ENCODE data around the gene STX10.
A peak's percentile ranks its signal among the peaks of the same experiment; 100 is the strongest.
"Not testable (repeated sequence)": the region's sequence is repeated elsewhere in the genome, so short reads cannot be mapped to it uniquely, and the experiment has no call there.

Gene STX10

DNA sequence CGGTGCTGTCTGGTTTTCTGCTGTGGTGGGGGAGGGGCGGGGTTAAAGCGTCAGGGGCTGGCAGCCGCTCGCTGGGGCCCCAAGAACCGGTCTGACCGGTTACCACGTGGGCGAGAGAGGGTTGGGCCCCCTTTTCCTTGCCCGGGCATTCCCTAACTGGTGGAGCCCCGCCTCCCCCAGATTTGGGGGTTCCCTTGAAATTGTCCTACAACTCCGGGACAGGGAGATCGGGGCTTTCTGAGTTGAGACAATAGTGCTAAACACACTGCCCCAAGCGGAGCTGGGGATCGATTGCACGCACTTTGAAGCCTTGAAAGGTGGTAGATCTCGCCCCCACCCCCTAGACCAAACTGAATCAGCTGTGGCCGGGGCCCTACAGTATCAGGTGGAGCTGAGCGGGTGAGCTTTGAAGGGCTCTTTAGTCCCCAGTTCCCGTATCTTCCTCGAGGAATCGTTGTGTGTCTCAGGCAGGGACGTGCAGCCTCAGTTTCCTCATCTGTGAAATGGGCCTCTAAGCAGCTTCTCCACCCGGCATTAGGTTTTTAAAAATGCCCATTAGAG, 4.8 kb upstream of the STX10 start:
- Mint-ChIP-seq H3K4me3 (peak overlapping the region; percentile 84), H3K27me3 (no peaks in the 10 kb centered on the region), H3K9me3 (no peaks in the 10 kb centered on the region), H3K4me1 (peaks cover 35% of the 10 kb centered on the region), H3K27ac (peak overlapping the region; percentile 96), H3K36me3 (peaks cover 13% of the 10 kb centered on the region)
- DNase-seq (ENCODE audit: low spot score in 2 of 2) (peak; percentile 72 to 78), ATAC-seq (ENCODE audit: low read depth) (peak; percentile 18)

DNA sequence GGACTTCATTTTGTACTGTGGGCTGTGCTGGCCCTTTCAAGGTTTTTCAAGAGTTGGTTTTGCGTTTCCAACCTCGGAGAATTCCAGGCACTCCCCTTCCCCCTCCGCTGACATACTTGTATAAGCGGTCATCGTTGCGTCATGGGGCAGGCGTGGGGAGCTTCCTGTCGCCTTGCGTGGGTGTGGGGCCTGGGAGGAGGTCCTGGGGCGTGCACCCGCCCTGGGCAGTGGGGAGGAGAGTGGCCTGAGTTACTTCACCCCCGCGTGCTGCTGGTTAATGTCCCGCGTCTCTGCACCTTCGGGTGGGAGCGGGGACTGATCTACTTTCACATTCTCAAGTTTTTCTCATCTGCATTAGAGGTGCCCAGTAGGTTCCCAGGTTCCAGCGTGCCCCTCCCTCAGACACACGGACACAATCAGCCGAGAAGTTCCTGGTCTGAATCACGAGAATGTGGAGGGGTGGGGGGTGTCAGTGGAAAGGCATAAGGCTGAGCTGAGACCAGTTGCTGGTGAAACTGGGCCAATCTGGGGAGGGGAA, 4.1 kb upstream of the STX10 start:
- H3K4me1 Mint-ChIP-seq: peaks cover 37% of the 10 kb centered on the region
- H3K4me3 Mint-ChIP-seq: peak overlapping the region; percentile 84
- no peaks in the 10 kb centered on the region for H3K9me3 Mint-ChIP-seq
- H3K27ac Mint-ChIP-seq: peak overlapping the region; percentile 96
- ATAC-seq (ENCODE audit: low read depth) (no peak), DNase-seq (ENCODE audit: low spot score in 2 of 2) (peak; percentile 33 to 44)
- H3K36me3 Mint-ChIP-seq: peaks cover 13% of the 10 kb centered on the region
- H3K27me3 Mint-ChIP-seq: no peaks in the 10 kb centered on the region

DNA sequence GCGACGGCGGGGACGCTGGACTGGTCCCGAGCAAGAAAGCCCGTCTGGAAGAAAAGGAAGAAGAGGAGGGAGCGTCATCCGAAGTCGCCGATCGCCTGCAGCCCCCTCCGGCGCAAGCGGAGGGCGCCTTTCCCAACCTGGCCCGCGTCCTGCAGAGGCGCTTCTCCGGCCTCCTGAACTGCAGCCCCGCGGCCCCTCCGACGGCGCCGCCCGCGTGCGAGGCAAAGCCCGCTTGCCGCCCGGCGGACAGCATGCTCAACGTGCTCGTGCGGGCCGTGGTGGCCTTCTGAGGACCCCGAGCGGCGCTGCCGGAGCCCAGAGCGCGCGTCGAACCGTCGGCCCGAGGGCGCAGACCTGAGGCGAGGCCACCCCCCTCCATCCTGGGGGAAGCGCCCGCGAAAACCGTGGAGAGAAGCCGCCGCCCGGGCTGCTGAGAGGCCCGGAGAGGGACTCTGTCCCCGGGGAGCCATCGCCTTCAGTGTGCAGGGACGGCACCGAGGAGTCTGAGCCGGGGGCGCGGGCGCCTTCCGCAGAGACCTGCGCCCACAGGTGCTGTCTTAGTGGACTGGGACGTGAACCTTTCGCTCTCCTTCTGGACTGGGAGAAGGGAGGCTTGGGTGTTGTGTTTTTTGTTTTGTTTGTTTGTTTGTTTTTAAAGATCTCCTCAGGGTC, 3.5 kb upstream of the STX10 start:
- DNase-seq (ENCODE audit: low spot score in 2 of 2) (peak in 1 of 2 donors; percentile 47), ATAC-seq (ENCODE audit: low read depth) (no peak)
- H3K4me1 Mint-ChIP-seq: peaks cover 43% of the 10 kb centered on the region
- H3K4me3 Mint-ChIP-seq: peak overlapping the region; percentile 84
- peak overlapping the region; percentile 96 for H3K27ac Mint-ChIP-seq
- no peaks in the 10 kb centered on the region for H3K27me3 Mint-ChIP-seq
- H3K36me3 Mint-ChIP-seq: peaks cover 13% of the 10 kb centered on the region
- no peaks in the 10 kb centered on the region for H3K9me3 Mint-ChIP-seq

GRCh38 chr19:13152974-13153568, 2.9 kb upstream of the STX10 start:
- Mint-ChIP-seq H3K9me3 (no peaks in the 10 kb centered on the region), H3K4me3 (peak overlapping the region; percentile 84), H3K27ac (peak overlapping the region; percentile 96), H3K4me1 (peaks cover 42% of the 10 kb centered on the region), H3K27me3 (no peaks in the 10 kb centered on the region), H3K36me3 (peaks cover 13% of the 10 kb centered on the region)
- ATAC-seq (ENCODE audit: low read depth) (peak; percentile 25), DNase-seq (ENCODE audit: low spot score in 2 of 2) (peak; percentile 100)

GRCh38 chr19:13152356-13152973, 2.3 kb upstream of the STX10 start:
- H3K27me3 Mint-ChIP-seq: no peaks in the 10 kb centered on the region
- no peak for DNase-seq (ENCODE audit: low spot score in 2 of 2)
- peaks cover 37% of the 10 kb centered on the region for H3K4me1 Mint-ChIP-seq
- peak; percentile 6 for ATAC-seq (ENCODE audit: low read depth)
- peak overlapping the region; percentile 84 for H3K4me3 Mint-ChIP-seq
- H3K27ac Mint-ChIP-seq: peak overlapping the region; percentile 96
- H3K9me3 Mint-ChIP-seq: no peaks in the 10 kb centered on the region
- peaks cover 13% of the 10 kb centered on the region for H3K36me3 Mint-ChIP-seq

- Mint-ChIP-seq H3K27me3 (no peaks in the 10 kb centered on the region), H3K27ac (peak overlapping the region; percentile 96), H3K36me3 (peaks cover 13% of the 10 kb centered on the region), H3K9me3 (no peaks in the 10 kb centered on the region), H3K4me3 (peak overlapping the region; percentile 84), H3K4me1 (peaks cover 36% of the 10 kb centered on the region)
- ATAC-seq (ENCODE audit: low read depth): peak; percentile 33
- DNase-seq (ENCODE audit: low spot score in 2 of 2): peak; percentile 90
Observed at GRCh38 chr19:13151605-13152355, 1.6 kb upstream of the STX10 start.

- Mint-ChIP-seq H3K4me3 (peak overlapping the region; percentile 84), H3K27ac (peak overlapping the region; percentile 96), H3K27me3 (no peaks in the 10 kb centered on the region), H3K36me3 (peaks cover 13% of the 10 kb centered on the region), H3K9me3 (no peaks in the 10 kb centered on the region), H3K4me1 (peaks cover 30% of the 10 kb centered on the region)
- ATAC-seq (ENCODE audit: low read depth) (no peak), DNase-seq (ENCODE audit: low spot score in 2 of 2) (peak in 1 of 2 donors; percentile 42)
Observed at GRCh38 chr19:13150931-13151604, 893 bp upstream of the STX10 start.

DNA sequence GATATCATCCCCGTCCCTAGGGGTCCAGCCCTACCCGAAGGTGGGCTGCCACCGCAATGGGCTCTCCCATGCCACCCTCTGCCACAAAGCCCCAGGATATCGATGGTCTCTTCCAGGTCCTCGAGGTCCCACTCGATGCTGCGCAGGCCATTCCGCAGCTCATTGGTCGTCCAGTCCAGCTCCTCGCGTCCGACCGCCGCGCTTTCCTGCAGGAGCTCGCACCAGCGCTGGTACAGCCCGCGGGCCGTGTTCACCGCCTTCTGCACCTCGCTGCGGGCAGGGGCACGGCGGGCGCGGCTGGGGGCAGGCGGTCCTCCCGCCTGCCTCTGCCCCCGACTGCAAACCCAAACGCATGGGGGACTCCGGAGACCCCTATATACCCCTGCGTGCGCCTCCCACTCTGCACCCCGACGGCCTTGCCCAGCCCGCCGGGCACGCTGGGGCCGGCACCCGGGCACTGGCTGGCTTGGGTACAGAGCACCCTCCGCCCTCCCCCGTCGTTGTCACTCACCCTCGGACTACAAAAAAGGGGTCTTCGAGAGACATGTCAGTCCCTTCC, 468 bp downstream of the STX10 start:
- Mint-ChIP-seq H3K36me3 (peaks cover 11% of the 10 kb centered on the region), H3K4me1 (peaks cover 26% of the 10 kb centered on the region), H3K27me3 (no peaks in the 10 kb centered on the region), H3K9me3 (no peaks in the 10 kb centered on the region), H3K4me3 (peak overlapping the region; percentile 84), H3K27ac (peak overlapping the region; percentile 96)
- DNase-seq (ENCODE audit: low spot score in 2 of 2): no peak
- no peak for ATAC-seq (ENCODE audit: low read depth)

GRCh38 chr19:13149173-13149627, 975 bp downstream of the STX10 start:
- Mint-ChIP-seq H3K4me1 (peaks cover 26% of the 10 kb centered on the region), H3K4me3 (peak overlapping the region; percentile 84)
- H3K36me3 Mint-ChIP-seq; H3K27me3 Mint-ChIP-seq; DNase-seq (ENCODE audit: low spot score in 2 of 2); H3K9me3 Mint-ChIP-seq; H3K27ac Mint-ChIP-seq; ATAC-seq (ENCODE audit: low read depth): not testable (repeated sequence)

DNA sequence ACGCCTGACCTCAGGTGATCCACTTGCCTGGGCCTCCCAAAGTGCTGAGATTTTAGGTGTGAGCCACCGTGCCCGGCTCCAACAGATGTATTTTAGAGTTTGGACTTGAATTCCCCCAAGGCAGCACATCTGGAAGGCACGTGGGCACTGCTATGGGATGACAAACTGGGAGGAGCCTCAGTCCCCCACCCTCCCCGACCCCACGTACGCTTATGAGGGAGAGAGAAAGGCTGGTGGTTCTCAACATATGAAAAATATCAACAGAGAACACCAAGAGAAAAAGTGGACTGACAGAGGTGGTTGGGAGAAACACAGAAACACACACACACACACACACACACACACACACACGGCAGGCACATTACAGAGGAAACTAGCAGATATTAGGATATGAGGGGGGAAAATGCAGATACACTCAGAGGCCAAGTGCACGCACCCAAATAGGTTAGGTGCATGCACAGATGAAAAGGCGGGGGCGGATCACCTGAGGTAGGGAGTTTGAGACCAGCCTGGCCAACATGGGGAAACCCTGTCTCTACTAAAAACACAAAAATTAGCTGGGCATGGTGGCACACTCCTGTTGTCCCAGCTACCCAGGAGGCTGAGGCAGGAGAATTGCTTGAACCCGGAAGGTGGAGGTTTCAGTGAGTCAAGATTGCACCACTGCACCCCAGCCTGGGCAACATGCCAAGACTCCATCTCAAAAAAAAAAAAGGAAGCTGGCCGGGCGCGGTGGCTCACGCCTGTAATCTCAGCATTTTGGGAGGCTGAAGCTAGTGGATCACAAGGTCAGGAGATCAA, 3.2 kb downstream of the STX10 start:
- Mint-ChIP-seq H3K9me3 (no peaks in the 10 kb centered on the region), H3K4me1 (peaks cover 26% of the 10 kb centered on the region), H3K27me3 (no peaks in the 10 kb centered on the region), H3K27ac (no peak overlapping the region), H3K36me3 (peaks cover 6% of the 10 kb centered on the region), H3K4me3 (no peak overlapping the region)
- no peak for DNase-seq (ENCODE audit: low spot score in 2 of 2)
- ATAC-seq (ENCODE audit: low read depth): no peak

- DNase-seq (ENCODE audit: low spot score in 2 of 2) (no peak), ATAC-seq (ENCODE audit: low read depth) (no peak)
- H3K36me3 Mint-ChIP-seq: peaks cover 12% of the 10 kb centered on the region
- H3K27me3 Mint-ChIP-seq: no peaks in the 10 kb centered on the region
- no peak overlapping the region for H3K4me3 Mint-ChIP-seq
- H3K9me3 Mint-ChIP-seq: no peaks in the 10 kb centered on the region
- H3K4me1 Mint-ChIP-seq: no peaks in the 10 kb centered on the region
- no peak overlapping the region for H3K27ac Mint-ChIP-seq
Observed at GRCh38 chr19:13139633-13140311, 10.4 kb downstream of the STX10 start.

GRCh38 chr19:13138916-13139198, 11.3 kb downstream of the STX10 start:
- Mint-ChIP-seq H3K9me3 (no peaks in the 10 kb centered on the region), H3K4me3 (no peak overlapping the region), H3K27me3 (no peaks in the 10 kb centered on the region), H3K36me3 (peaks cover 8% of the 10 kb centered on the region), H3K27ac (no peak overlapping the region), H3K4me1 (no peaks in the 10 kb centered on the region)
- DNase-seq (ENCODE audit: low spot score in 2 of 2): no peak
- no peak for ATAC-seq (ENCODE audit: low read depth)

Measured in memory B cell (primary cell).